ENCODE measurements around the gene CAMK1.

Gene CAMK1

GRCh38 chr3:9769426-9770275 lies at the start of gene CAMK1:
Gene CAMK1 (minus strand): TSS chr3:9769947. CDS start chr3:9767749, 2,198 bp downstream.
- no peaks in the 10 kb centered on the region for H3K36me3 ChIP-seq (ENCODE audit: control insufficient read depth, low read depth, low read length)
- no peaks in the 10 kb centered on the region for H3K9me3 ChIP-seq (ENCODE audit: control insufficient read depth, low read depth, low read length)
- H3K9ac ChIP-seq (ENCODE audit: low read length), result peak within 1 kb of the TSS; percentile 28
- peak within 1 kb of the TSS; percentile 46 for H3K4me3 ChIP-seq (ENCODE audit: low read length)
- no peak within 1 kb of the TSS for H3K27ac ChIP-seq (ENCODE audit: low read length)
- H3K27me3 ChIP-seq (ENCODE audit: control insufficient read depth, insufficient read depth, low read length), result peaks cover 49% of the 10 kb centered on the region
- peaks cover 6% of the 10 kb centered on the region for H3K4me1 ChIP-seq (ENCODE audit: control insufficient read depth, low read depth, low read length)

- Histone ChIP-seq H3K36me3 (ENCODE audit: control insufficient read depth, low read depth, low read length) (no peaks in the 10 kb centered on the region), H3K27me3 (ENCODE audit: control insufficient read depth, insufficient read depth, low read length) (no peaks in the 10 kb centered on the region), H3K9me3 (ENCODE audit: control insufficient read depth, low read depth, low read length) (no peaks in the 10 kb centered on the region), H3K4me3 (ENCODE audit: low read length) (no peak overlapping the region), H3K27ac (ENCODE audit: low read length) (no peak overlapping the region), H3K9ac (ENCODE audit: low read length) (no peak overlapping the region), H3K4me1 (ENCODE audit: control insufficient read depth, low read depth, low read length) (no peaks in the 10 kb centered on the region)
Measured at GRCh38 chr3:9818666-9819335, 49.1 kb upstream of the CAMK1 start.

- Histone ChIP-seq H3K27ac (ENCODE audit: low read length) (no peak overlapping the region), H3K4me3 (ENCODE audit: low read length) (no peak overlapping the region), H3K4me1 (ENCODE audit: control insufficient read depth, low read depth, low read length) (no peaks in the 10 kb centered on the region), H3K27me3 (ENCODE audit: control insufficient read depth, insufficient read depth, low read length) (no peaks in the 10 kb centered on the region), H3K9me3 (ENCODE audit: control insufficient read depth, low read depth, low read length) (no peaks in the 10 kb centered on the region), H3K36me3 (ENCODE audit: control insufficient read depth, low read depth, low read length) (no peaks in the 10 kb centered on the region), H3K9ac (ENCODE audit: low read length) (no peak overlapping the region)
Measured at GRCh38 chr3:9817436-9817835, 47.7 kb upstream of the CAMK1 start.

GRCh38 chr3:9815986-9816385 lies 46.2 kb upstream of the CAMK1 start:
- Histone ChIP-seq H3K27ac (ENCODE audit: low read length) (no peak overlapping the region), H3K4me1 (ENCODE audit: control insufficient read depth, low read depth, low read length) (no peaks in the 10 kb centered on the region), H3K9me3 (ENCODE audit: control insufficient read depth, low read depth, low read length) (no peaks in the 10 kb centered on the region), H3K27me3 (ENCODE audit: control insufficient read depth, insufficient read depth, low read length) (peaks cover 7% of the 10 kb centered on the region), H3K36me3 (ENCODE audit: control insufficient read depth, low read depth, low read length) (no peaks in the 10 kb centered on the region), H3K9ac (ENCODE audit: low read length) (no peak overlapping the region), H3K4me3 (ENCODE audit: low read length) (no peak overlapping the region)

GRCh38 chr3:9812870-9813483 lies 43.2 kb upstream of the CAMK1 start:
- Histone ChIP-seq H3K4me3 (ENCODE audit: low read length) (no peak overlapping the region), H3K27ac (ENCODE audit: low read length) (no peak overlapping the region), H3K9ac (ENCODE audit: low read length) (no peak overlapping the region), H3K36me3 (ENCODE audit: control insufficient read depth, low read depth, low read length) (no peaks in the 10 kb centered on the region), H3K9me3 (ENCODE audit: control insufficient read depth, low read depth, low read length) (no peaks in the 10 kb centered on the region), H3K27me3 (ENCODE audit: control insufficient read depth, insufficient read depth, low read length) (peaks cover 13% of the 10 kb centered on the region), H3K4me1 (ENCODE audit: control insufficient read depth, low read depth, low read length) (peaks cover 9% of the 10 kb centered on the region)

GRCh38 chr3:9810846-9811245 lies 41.1 kb upstream of the CAMK1 start:
- Histone ChIP-seq H3K36me3 (ENCODE audit: control insufficient read depth, low read depth, low read length) (peaks cover 2% of the 10 kb centered on the region), H3K4me3 (ENCODE audit: low read length) (peak overlapping the region; percentile 71), H3K9me3 (ENCODE audit: control insufficient read depth, low read depth, low read length) (no peaks in the 10 kb centered on the region), H3K4me1 (ENCODE audit: control insufficient read depth, low read depth, low read length) (peaks cover 9% of the 10 kb centered on the region), H3K9ac (ENCODE audit: low read length) (no peak overlapping the region), H3K27ac (ENCODE audit: low read length) (no peak overlapping the region), H3K27me3 (ENCODE audit: control insufficient read depth, insufficient read depth, low read length) (peaks cover 13% of the 10 kb centered on the region)

- H3K4me3 ChIP-seq (ENCODE audit: low read length), result peak overlapping the region; percentile 71
- no peaks in the 10 kb centered on the region for H3K9me3 ChIP-seq (ENCODE audit: control insufficient read depth, low read depth, low read length)
- H3K9ac ChIP-seq (ENCODE audit: low read length), result peak overlapping the region; percentile 36
- peaks cover 13% of the 10 kb centered on the region for H3K27me3 ChIP-seq (ENCODE audit: control insufficient read depth, insufficient read depth, low read length)
- peaks cover 9% of the 10 kb centered on the region for H3K4me1 ChIP-seq (ENCODE audit: control insufficient read depth, low read depth, low read length)
- no peak overlapping the region for H3K27ac ChIP-seq (ENCODE audit: low read length)
- peaks cover 7% of the 10 kb centered on the region for H3K36me3 ChIP-seq (ENCODE audit: control insufficient read depth, low read depth, low read length)
Measured at GRCh38 chr3:9810433-9810770, 40.7 kb upstream of the CAMK1 start.

GRCh38 chr3:9809615-9810432 lies 40.1 kb upstream of the CAMK1 start, which contains the start of gene TTLL3:
Gene TTLL3 (plus strand): TSS chr3:9810262. CDS start chr3:9810662, 400 bp downstream.
- Histone ChIP-seq H3K27me3 (ENCODE audit: control insufficient read depth, insufficient read depth, low read length) (peaks cover 13% of the 10 kb centered on the region), H3K36me3 (ENCODE audit: control insufficient read depth, low read depth, low read length) (peaks cover 13% of the 10 kb centered on the region), H3K9me3 (ENCODE audit: control insufficient read depth, low read depth, low read length) (no peaks in the 10 kb centered on the region), H3K9ac (ENCODE audit: low read length) (peak within 1 kb of the TSS; percentile 36), H3K27ac (ENCODE audit: low read length) (no peak within 1 kb of the TSS), H3K4me1 (ENCODE audit: control insufficient read depth, low read depth, low read length) (peaks cover 9% of the 10 kb centered on the region), H3K4me3 (ENCODE audit: low read length) (peak within 1 kb of the TSS; percentile 71)

- H3K9me3 ChIP-seq (ENCODE audit: control insufficient read depth, low read depth, low read length), result no peaks in the 10 kb centered on the region
- peaks cover 9% of the 10 kb centered on the region for H3K4me1 ChIP-seq (ENCODE audit: control insufficient read depth, low read depth, low read length)
- H3K9ac ChIP-seq (ENCODE audit: low read length), result peak overlapping the region; percentile 36
- no peak overlapping the region for H3K27ac ChIP-seq (ENCODE audit: low read length)
- peaks cover 19% of the 10 kb centered on the region for H3K36me3 ChIP-seq (ENCODE audit: control insufficient read depth, low read depth, low read length)
- H3K27me3 ChIP-seq (ENCODE audit: control insufficient read depth, insufficient read depth, low read length), result peaks cover 13% of the 10 kb centered on the region
- H3K4me3 ChIP-seq (ENCODE audit: low read length), result peak overlapping the region; percentile 71
Measured at GRCh38 chr3:9809239-9809614, 39.5 kb upstream of the CAMK1 start.

- peaks cover 26% of the 10 kb centered on the region for H3K36me3 ChIP-seq (ENCODE audit: control insufficient read depth, low read depth, low read length)
- no peaks in the 10 kb centered on the region for H3K9me3 ChIP-seq (ENCODE audit: control insufficient read depth, low read depth, low read length)
- H3K4me3 ChIP-seq (ENCODE audit: low read length), result no peak overlapping the region
- H3K9ac ChIP-seq (ENCODE audit: low read length), result no peak overlapping the region
- peaks cover 13% of the 10 kb centered on the region for H3K27me3 ChIP-seq (ENCODE audit: control insufficient read depth, insufficient read depth, low read length)
- peaks cover 9% of the 10 kb centered on the region for H3K4me1 ChIP-seq (ENCODE audit: control insufficient read depth, low read depth, low read length)
- no peak overlapping the region for H3K27ac ChIP-seq (ENCODE audit: low read length)
Measured at GRCh38 chr3:9808345-9809037, 38.7 kb upstream of the CAMK1 start.
